Tibial nerve (tissue), 4 donors: ENCODE measurements around the gene SDCCAG8. TPM values are rescaled to one million over a fixed set of nuclear protein-coding genes. Genes with fewer than 3 reads are reported as not detected.

Experiments
- DNase-seq, 2 donors: peaks; one replicate each; pipeline ENCODE4 v3.0.0-alpha.2; 2019; ENCODE audit warnings: low spot score in 2 of 2
- H3K27ac ChIP-seq, 4 donors: fragments of 200-600 bp; sonication (generic) in 3 of 4; one replicate each; pipeline ENCODE4 v1.5.1; 2017 to 2019; ENCODE audit warnings: mild to moderate bottlenecking in 1 of 4
- H3K27me3 ChIP-seq, 2 donors: fragments of 200-600 bp; sonication (generic) in 1 of 2; one replicate each; pipeline versions ENCODE4 v1.5.1 to v1.6.0; 2017 to 2019
- H3K36me3 ChIP-seq, 3 donors: fragments of 200-600 bp; sonication (generic); one replicate each; pipeline ENCODE4 v1.5.1; 2018 to 2019
- H3K4me1 ChIP-seq, 4 donors: fragments of 200-600 bp; sonication (generic) in 3 of 4; one replicate each; pipeline ENCODE4 v1.5.1; 2017 to 2019
- H3K4me3 ChIP-seq, 4 donors: fragments of 200-600 bp; sonication (generic) in 3 of 4; one replicate each; pipeline ENCODE4 v1.5.1; 2017 to 2019; ENCODE audit warnings: mild to moderate bottlenecking in 1 of 4, moderate library complexity in 1 of 4
- H3K9me3 ChIP-seq, 4 donors: fragments of 200-600 bp; sonication (generic) in 3 of 4; one replicate each; pipeline ENCODE4 v1.5.1; 2017 to 2019
- EP300 ChIP-seq, 2 donors: sonication (generic); formaldehyde crosslinking; IDR thresholded peaks; one replicate each; pipeline ENCODE4 v1.6.1; 2017; ENCODE audit warnings: antibody characterized with exemption in 2 of 2, mild to moderate bottlenecking in 1 of 2
- POLR2A ChIP-seq, 2 donors: fragments of 450-650 bp; IDR thresholded peaks; one replicate each; pipeline ENCODE4 v1.6.1; 2017; ENCODE audit warnings: antibody characterized with exemption in 2 of 2, mild to moderate bottlenecking in 2 of 2, moderate library complexity in 2 of 2
- WGBS, 2 donors: methylation state at CpG; one replicate each; pipeline ENCODE4 v1.1.5; 2018; 5-methylcytosine and 5-hydroxymethylcytosine counted together
- total RNA-seq, 4 donors: library from RNA; depleted of rRNA; stranded (reverse); fragments of >200 nt; gene quantifications; one replicate each; pipeline ENCODE4 v1.1.0, GENCODE V29; 2016
- TF ChIP-seq, protein P1 (sequence below), 5 experiments: fragments of 200-600 bp in 3 of 5; fragments of 450-650 bp in 2 of 5; sonication (generic) in 3 of 5; IDR thresholded peaks; one replicate each; pipeline ENCODE4 v1.5.1; 2016 to 2019; ENCODE audit warnings: antibody characterized with exemption in 5 of 5, mild to moderate bottlenecking in 3 of 5, moderate library complexity in 2 of 5

The SDCCAG8 gene
- total RNA-seq, 4 donors from 2014 or later = 39.0 to 86.5 (median 56.0) TPM

DNA sequence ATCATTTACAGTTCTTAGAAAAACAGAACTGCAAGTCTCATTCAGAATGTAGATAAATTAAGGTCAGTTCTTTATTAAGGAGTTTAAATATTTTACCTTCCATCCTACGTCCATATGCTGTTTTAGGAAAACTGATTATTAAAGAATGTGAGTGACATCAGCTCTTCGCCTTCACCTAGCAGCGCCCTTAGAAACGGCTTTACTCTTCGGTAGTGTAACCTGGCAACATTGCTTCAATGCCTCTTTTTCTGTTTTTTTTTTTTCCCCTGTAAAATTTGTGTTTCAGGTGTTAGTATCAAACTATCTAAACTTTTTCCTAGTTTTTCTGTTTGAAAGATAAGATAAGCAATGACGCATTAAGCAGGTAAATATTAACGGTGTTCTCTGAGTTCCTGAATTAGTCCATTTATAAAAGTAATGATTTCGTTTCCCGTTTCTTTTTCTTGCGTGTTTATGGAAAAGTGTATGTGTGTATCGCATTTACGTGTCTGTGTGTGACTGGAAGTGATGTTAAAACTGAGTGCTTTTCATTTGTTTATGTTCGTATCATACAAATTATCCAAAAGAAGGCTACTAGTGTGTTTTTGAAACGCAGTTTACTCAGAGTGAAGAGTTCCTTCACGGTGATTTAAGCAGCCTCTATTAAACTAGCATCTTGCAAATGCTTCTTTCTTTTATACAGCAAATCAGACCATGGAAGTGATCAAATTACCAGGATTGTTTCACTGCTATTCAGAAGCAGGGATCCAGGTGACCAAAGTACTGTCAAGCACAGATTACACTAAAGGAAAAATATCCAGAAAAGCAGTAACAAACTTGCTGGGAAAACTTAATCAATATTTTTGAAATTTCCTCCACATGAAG lies 139.0 kb downstream of the SDCCAG8 start:
- WGBS, 2 donors = 86 to 89% methylated on average over 15 of the region's 15 CpGs
- H3K27ac ChIP-seq = no peak overlapping the region
- no peaks in the 10 kb centered on the region for H3K9me3 ChIP-seq
- no peak overlapping the region for H3K4me3 ChIP-seq
- DNase-seq = no peak
- no peaks in the 10 kb centered on the region for H3K27me3 ChIP-seq
- TF ChIP-seq, protein P1, sequence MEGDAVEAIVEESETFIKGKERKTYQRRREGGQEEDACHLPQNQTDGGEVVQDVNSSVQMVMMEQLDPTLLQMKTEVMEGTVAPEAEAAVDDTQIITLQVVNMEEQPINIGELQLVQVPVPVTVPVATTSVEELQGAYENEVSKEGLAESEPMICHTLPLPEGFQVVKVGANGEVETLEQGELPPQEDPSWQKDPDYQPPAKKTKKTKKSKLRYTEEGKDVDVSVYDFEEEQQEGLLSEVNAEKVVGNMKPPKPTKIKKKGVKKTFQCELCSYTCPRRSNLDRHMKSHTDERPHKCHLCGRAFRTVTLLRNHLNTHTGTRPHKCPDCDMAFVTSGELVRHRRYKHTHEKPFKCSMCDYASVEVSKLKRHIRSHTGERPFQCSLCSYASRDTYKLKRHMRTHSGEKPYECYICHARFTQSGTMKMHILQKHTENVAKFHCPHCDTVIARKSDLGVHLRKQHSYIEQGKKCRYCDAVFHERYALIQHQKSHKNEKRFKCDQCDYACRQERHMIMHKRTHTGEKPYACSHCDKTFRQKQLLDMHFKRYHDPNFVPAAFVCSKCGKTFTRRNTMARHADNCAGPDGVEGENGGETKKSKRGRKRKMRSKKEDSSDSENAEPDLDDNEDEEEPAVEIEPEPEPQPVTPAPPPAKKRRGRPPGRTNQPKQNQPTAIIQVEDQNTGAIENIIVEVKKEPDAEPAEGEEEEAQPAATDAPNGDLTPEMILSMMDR (IDR thresholded peaks at IDR 0.05) = no peak
- no peaks in the 10 kb centered on the region for H3K4me1 ChIP-seq
- H3K36me3 ChIP-seq = peaks cover 0 to 5% (median 0%) of the 10 kb centered on the region in 3 donors

- H3K36me3 ChIP-seq = no peaks in the 10 kb centered on the region
- H3K27ac ChIP-seq = no peak overlapping the region
- TF ChIP-seq POLR2A (IDR thresholded peaks at IDR 0.05) (no peak), EP300 (IDR thresholded peaks at IDR 0.05) (no peak)
- TF ChIP-seq, protein P1 (IDR thresholded peaks at IDR 0.05) = no peak
- no peaks in the 10 kb centered on the region for H3K9me3 ChIP-seq
- no peaks in the 10 kb centered on the region for H3K4me1 ChIP-seq
- H3K4me3 ChIP-seq = no peak overlapping the region
- H3K27me3 ChIP-seq = no peaks in the 10 kb centered on the region
- DNase-seq = no peak
Observed at GRCh38 chr1:243396424-243396823, 140.6 kb downstream of the SDCCAG8 start.

DNA sequence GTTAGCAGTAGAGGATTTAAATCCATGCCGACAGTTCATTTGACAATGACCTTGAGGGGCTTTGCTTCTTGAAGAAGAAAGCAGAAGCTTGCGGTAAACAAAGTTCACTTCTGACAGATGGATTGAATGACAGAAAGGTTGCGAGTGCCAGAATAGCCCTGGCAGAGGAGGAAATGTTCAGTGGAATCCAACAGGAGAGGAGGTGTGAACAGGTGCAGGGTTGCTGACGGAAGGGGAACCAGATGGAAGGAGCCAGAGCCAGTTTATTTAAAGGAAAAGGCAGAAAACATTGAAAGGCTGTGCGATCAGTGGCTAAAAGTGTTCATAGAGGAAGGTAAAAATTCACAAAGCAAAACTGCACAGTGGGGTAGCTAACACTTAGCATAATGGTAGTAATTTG lies 141.0 kb downstream of the SDCCAG8 start:
- DNase-seq = no peak
- Histone ChIP-seq H3K27me3 (no peaks in the 10 kb centered on the region), H3K4me3 (no peak overlapping the region), H3K27ac (no peak overlapping the region), H3K4me1 (no peaks in the 10 kb centered on the region), H3K36me3 (peaks cover 0 to 2% (median 0%) of the 10 kb centered on the region in 3 donors), H3K9me3 (no peaks in the 10 kb centered on the region)
- TF ChIP-seq, protein P1 (IDR thresholded peaks at IDR 0.05) = no peak
- TF ChIP-seq POLR2A (IDR thresholded peaks at IDR 0.05) = no peak
- no peak for TF ChIP-seq EP300 (IDR thresholded peaks at IDR 0.05)
- 89 to 92% methylated on average over 5 of the region's 5 CpGs for WGBS, 2 donors

GRCh38 chr1:243397613-243398321 lies 141.9 kb downstream of the SDCCAG8 start:
- H3K4me3 ChIP-seq = no peak overlapping the region
- H3K27me3 ChIP-seq = no peaks in the 10 kb centered on the region
- H3K4me1 ChIP-seq = no peaks in the 10 kb centered on the region
- H3K36me3 ChIP-seq = peaks cover 0 to 5% (median 0%) of the 10 kb centered on the region in 3 donors
- TF ChIP-seq EP300 (IDR thresholded peaks at IDR 0.05) (no peak), POLR2A (IDR thresholded peaks at IDR 0.05) (no peak)
- TF ChIP-seq, protein P1 (IDR thresholded peaks at IDR 0.05) = no peak
- H3K9me3 ChIP-seq = no peaks in the 10 kb centered on the region
- WGBS, 2 donors = 76 to 80% methylated on average over 7 of the region's 7 CpGs
- no peak for DNase-seq
- no peak overlapping the region for H3K27ac ChIP-seq

DNA sequence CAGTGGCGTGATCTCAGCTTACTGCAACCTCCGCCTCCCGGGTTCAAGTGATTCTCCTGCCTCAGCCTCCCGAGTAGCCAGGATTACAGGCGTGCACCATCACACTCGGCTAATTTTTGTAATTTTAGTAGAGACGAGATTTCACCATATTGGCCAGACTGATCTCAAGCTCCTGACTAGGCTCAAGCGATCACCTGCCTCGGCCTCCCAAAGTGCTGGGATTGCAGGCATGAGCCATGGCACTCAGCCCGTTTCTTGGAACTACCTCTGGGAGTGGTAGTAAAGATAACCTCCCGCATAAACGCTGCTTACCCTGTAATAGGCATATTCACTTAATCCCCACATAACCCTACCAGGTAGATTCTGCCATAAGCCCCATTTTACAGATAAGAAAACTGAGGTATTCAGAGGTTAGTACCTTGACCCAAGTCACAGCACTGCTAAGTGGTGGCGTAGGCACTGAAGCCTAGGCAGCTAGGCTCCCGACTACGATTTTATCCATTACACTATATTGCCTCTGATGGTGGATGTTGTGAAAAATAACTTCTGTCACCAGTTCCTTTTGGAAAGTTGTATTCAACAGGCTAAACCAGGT lies 143.8 kb downstream of the SDCCAG8 start:
- 96 to 98% methylated on average over 15 of the region's 15 CpGs for WGBS, 2 donors
- no peak for DNase-seq
- Histone ChIP-seq H3K4me3 (no peak overlapping the region), H3K27ac (no peak overlapping the region), H3K27me3 (no peaks in the 10 kb centered on the region), H3K4me1 (no peaks in the 10 kb centered on the region), H3K9me3 (no peaks in the 10 kb centered on the region), H3K36me3 (peaks cover 0 to 15% (median 0%) of the 10 kb centered on the region in 3 donors)
- TF ChIP-seq EP300 (IDR thresholded peaks at IDR 0.05) (no peak), POLR2A (IDR thresholded peaks at IDR 0.05) (no peak)
- TF ChIP-seq, protein P1 (IDR thresholded peaks at IDR 0.05) = no peak
